Astrocyte (in vitro differentiated cells and primary cell): ENCODE measurements around the gene ETFA. TPM values are rescaled to one million over a fixed set of nuclear protein-coding genes. Genes with fewer than 3 reads are reported as not detected.

Experiments
- DNase-seq: peaks from one replicate; pipeline ENCODE4 v3.0.0-alpha.2; 2010; ENCODE audit warnings: low read depth
- FAIRE-seq: peaks from 2 replicates; lab custom pipeline; 2011; peaks lifted over from hg19 to GRCh38; lab: Jason Lieb, UNC
- H2AFZ ChIP-seq: 2 replicates; pipeline ENCODE4 v1.6.0; 2012; ENCODE audit warnings: low read depth, low read length, inconsistent platforms
- H3K27ac ChIP-seq: 2 replicates; pipeline ENCODE4 v1.5.1; 2011; ENCODE audit warnings: low read depth, low read length, inconsistent platforms
- H3K27me3 ChIP-seq: 2 replicates; pipeline ENCODE4 v1.6.0; 2011; ENCODE audit warnings: low read length, inconsistent platforms; ENCODE audit not compliant: insufficient read depth
- H3K36me3 ChIP-seq: 2 replicates; pipeline ENCODE4 v1.5.1; 2011; ENCODE audit warnings: low read length, inconsistent platforms; ENCODE audit not compliant: insufficient read depth
- H3K4me1 ChIP-seq: 2 replicates; pipeline ENCODE4 v1.5.1; 2011; ENCODE audit warnings: low read length, inconsistent platforms; ENCODE audit not compliant: insufficient read depth
- H3K4me2 ChIP-seq: 2 replicates; pipeline ENCODE4 v1.6.0; 2012; ENCODE audit warnings: low read length, inconsistent platforms
- H3K4me3 ChIP-seq: 2 replicates; pipeline ENCODE4 v1.5.1; 2011; ENCODE audit warnings: low read depth, mild to moderate bottlenecking, low read length, inconsistent platforms; ENCODE audit not compliant: insufficient read depth
- H3K79me2 ChIP-seq: 2 replicates; pipeline ENCODE4 v1.6.0; 2012; ENCODE audit warnings: mild to moderate bottlenecking, low read length, inconsistent platforms; ENCODE audit not compliant: insufficient read depth
- H3K9ac ChIP-seq: 2 replicates; pipeline ENCODE4 v1.6.0; 2012; ENCODE audit warnings: mild to moderate bottlenecking, low read length, inconsistent platforms
- H3K9me3 ChIP-seq: 2 replicates; pipeline ENCODE4 v1.5.1; 2012; ENCODE audit warnings: low read depth, mild to moderate bottlenecking, low read length, inconsistent platforms; ENCODE audit not compliant: insufficient read depth
- H4K20me1 ChIP-seq: 2 replicates; pipeline ENCODE4 v1.6.0; 2012; ENCODE audit warnings: low read length, inconsistent platforms; ENCODE audit not compliant: insufficient read depth
- H3K27ac Mint-ChIP-seq: one replicate; pipeline ENCODE4 v1.8.0; 2021; ENCODE audit warnings: mild to moderate bottlenecking, mixed read lengths; ENCODE audit not compliant: unreplicated experiment
- H3K27me3 Mint-ChIP-seq: one replicate; pipeline ENCODE4 v1.8.0; 2021; ENCODE audit warnings: low read depth, mixed read lengths; ENCODE audit not compliant: unreplicated experiment
- H3K36me3 Mint-ChIP-seq: one replicate; pipeline ENCODE4 v1.8.0; 2021; ENCODE audit warnings: low read depth, mixed read lengths; ENCODE audit not compliant: unreplicated experiment
- H3K4me1 Mint-ChIP-seq: one replicate; pipeline ENCODE4 v1.8.0; 2021; ENCODE audit warnings: low read depth, mixed read lengths; ENCODE audit not compliant: unreplicated experiment
- H3K4me3 Mint-ChIP-seq: one replicate; pipeline ENCODE4 v1.8.0; 2021; ENCODE audit warnings: mild to moderate bottlenecking, moderate library complexity, mixed read lengths; ENCODE audit not compliant: unreplicated experiment
- H3K9me3 Mint-ChIP-seq: one replicate; pipeline ENCODE4 v1.8.0; 2021; ENCODE audit warnings: mild to moderate bottlenecking, mixed read lengths; ENCODE audit not compliant: unreplicated experiment
- EZH2 ChIP-seq: IDR thresholded peaks from 2 replicates; pipeline ENCODE4 v1.6.1; 2012; ENCODE audit warnings: mild to moderate bottlenecking, low read length, inconsistent platforms; ENCODE audit not compliant: insufficient read depth
- total RNA-seq: library from RNA; stranded (reverse); gene quantifications from 2 replicates; pipeline ENCODE4 v1.2.1, GENCODE V29; 2021
- TF ChIP-seq, protein P1 (sequence below): IDR thresholded peaks from 2 replicates; pipeline ENCODE4 v1.5.1; 2011; ENCODE audit warnings: low read depth, mild to moderate bottlenecking, inconsistent platforms, low read length, moderate library complexity; ENCODE audit not compliant: insufficient read depth

The ETFA gene
- total RNA-seq, 1 donor from 2014 or later: 126 TPM

DNA sequence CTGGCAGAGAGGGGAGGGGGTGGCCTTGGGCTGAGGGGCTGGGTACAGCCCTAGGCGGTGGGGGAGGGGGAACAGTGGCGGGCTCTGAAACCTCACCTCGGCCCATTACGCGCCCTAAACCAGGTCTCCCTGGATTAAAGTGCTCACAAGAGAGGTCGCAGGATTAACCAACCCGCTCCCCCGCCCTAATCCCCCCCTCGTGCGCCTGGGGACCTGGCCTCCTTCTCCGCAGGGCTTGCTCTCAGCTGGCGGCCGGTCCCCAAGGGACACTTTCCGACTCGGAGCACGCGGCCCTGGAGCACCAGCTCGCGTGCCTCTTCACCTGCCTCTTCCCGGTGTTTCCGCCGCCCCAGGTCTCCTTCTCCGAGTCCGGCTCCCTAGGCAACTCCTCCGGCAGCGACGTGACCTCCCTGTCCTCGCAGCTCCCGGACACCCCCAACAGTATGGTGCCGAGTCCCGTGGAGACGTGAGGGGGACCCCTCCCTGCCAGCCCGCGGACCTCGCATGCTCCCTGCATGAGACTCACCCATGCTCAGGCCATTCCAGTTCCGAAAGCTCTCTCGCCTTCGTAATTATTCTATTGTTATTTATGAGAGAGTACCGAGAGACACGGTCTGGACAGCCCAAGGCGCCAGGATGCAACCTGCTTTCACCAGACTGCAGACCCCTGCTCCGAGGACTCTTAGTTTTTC is 30.2 kb upstream of the ETFA start:
- Histone ChIP-seq H3K4me3 (no peak overlapping the region), H3K79me2 (no peaks in the 10 kb centered on the region), H3K4me1 (peaks cover 16% of the 10 kb centered on the region), H3K4me2 (no peak overlapping the region), H3K27me3 (peaks cover 96% of the 10 kb centered on the region), H3K9me3 (peaks cover 6% of the 10 kb centered on the region), H3K27ac (no peak overlapping the region), H3K36me3 (no peaks in the 10 kb centered on the region), H2AFZ (no peak overlapping the region), H3K9ac (no peak overlapping the region), H4K20me1 (peaks cover 43% of the 10 kb centered on the region)
- TF ChIP-seq, protein P1, sequence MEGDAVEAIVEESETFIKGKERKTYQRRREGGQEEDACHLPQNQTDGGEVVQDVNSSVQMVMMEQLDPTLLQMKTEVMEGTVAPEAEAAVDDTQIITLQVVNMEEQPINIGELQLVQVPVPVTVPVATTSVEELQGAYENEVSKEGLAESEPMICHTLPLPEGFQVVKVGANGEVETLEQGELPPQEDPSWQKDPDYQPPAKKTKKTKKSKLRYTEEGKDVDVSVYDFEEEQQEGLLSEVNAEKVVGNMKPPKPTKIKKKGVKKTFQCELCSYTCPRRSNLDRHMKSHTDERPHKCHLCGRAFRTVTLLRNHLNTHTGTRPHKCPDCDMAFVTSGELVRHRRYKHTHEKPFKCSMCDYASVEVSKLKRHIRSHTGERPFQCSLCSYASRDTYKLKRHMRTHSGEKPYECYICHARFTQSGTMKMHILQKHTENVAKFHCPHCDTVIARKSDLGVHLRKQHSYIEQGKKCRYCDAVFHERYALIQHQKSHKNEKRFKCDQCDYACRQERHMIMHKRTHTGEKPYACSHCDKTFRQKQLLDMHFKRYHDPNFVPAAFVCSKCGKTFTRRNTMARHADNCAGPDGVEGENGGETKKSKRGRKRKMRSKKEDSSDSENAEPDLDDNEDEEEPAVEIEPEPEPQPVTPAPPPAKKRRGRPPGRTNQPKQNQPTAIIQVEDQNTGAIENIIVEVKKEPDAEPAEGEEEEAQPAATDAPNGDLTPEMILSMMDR: no peak
- TF ChIP-seq EZH2: peak; percentile 83
- Mint-ChIP-seq H3K4me3 (no peak overlapping the region), H3K27ac (no peak overlapping the region), H3K4me1 (peaks cover 13% of the 10 kb centered on the region), H3K9me3 (peaks cover 26% of the 10 kb centered on the region), H3K27me3 (peaks cover 74% of the 10 kb centered on the region), H3K36me3 (peaks cover 6% of the 10 kb centered on the region)
- DNase-seq (no peak), FAIRE-seq (no peak)

DNA sequence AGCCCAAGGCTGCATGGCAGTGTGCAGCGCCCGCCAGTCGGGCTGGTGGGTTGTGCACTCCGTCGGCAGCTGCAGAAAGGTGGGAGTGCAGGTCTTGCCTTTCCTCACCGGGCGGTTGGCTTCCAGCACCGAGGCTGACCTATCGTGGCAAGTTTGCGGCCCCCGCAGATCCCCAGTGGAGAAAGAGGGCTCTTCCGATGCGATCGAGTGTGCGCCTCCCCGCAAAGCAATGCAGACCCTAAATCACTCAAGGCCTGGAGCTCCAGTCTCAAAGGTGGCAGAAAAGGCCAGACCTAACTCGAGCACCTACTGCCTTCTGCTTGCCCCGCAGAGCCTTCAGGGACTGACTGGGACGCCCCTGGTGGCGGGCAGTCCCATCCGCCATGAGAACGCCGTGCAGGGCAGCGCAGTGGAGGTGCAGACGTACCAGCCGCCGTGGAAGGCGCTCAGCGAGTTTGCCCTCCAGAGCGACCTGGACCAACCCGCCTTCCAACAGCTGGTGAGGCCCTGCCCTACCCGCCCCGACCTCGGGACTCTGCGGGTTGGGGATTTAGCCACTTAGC is 29.6 kb upstream of the ETFA start:
- peaks cover 12% of the 10 kb centered on the region for H3K4me1 ChIP-seq
- Mint-ChIP-seq H3K4me1 (peaks cover 13% of the 10 kb centered on the region), H3K36me3 (peaks cover 6% of the 10 kb centered on the region), H3K4me3 (peak overlapping the region; percentile 62), H3K27ac (peak overlapping the region; percentile 66), H3K9me3 (peaks cover 26% of the 10 kb centered on the region), H3K27me3 (peaks cover 74% of the 10 kb centered on the region)
- H3K4me3 ChIP-seq: no peak overlapping the region
- no peak for DNase-seq
- H3K9me3 ChIP-seq: peaks cover 6% of the 10 kb centered on the region
- peaks cover 96% of the 10 kb centered on the region for H3K27me3 ChIP-seq
- H4K20me1 ChIP-seq: peaks cover 43% of the 10 kb centered on the region
- H2AFZ ChIP-seq: no peak overlapping the region
- TF ChIP-seq, protein P1: no peak
- peak; percentile 96 for TF ChIP-seq EZH2
- H3K36me3 ChIP-seq: no peaks in the 10 kb centered on the region
- no peak overlapping the region for H3K27ac ChIP-seq
- H3K4me2 ChIP-seq: peak overlapping the region; percentile 67
- FAIRE-seq: no peak
- H3K9ac ChIP-seq: no peak overlapping the region
- H3K79me2 ChIP-seq: no peaks in the 10 kb centered on the region

GRCh38 chr15:76340198-76340802 is 29.0 kb upstream of the ETFA start:
- DNase-seq (no peak), FAIRE-seq (no peak)
- Histone ChIP-seq H2AFZ (peak overlapping the region; percentile 35), H3K36me3 (no peaks in the 10 kb centered on the region), H3K27me3 (peaks cover 96% of the 10 kb centered on the region), H3K27ac (no peak overlapping the region), H3K4me3 (no peak overlapping the region), H3K9me3 (peaks cover 6% of the 10 kb centered on the region), H3K79me2 (no peaks in the 10 kb centered on the region), H4K20me1 (peaks cover 41% of the 10 kb centered on the region), H3K4me1 (peaks cover 12% of the 10 kb centered on the region), H3K9ac (no peak overlapping the region), H3K4me2 (peak overlapping the region; percentile 67)
- H3K27me3 Mint-ChIP-seq: peaks cover 73% of the 10 kb centered on the region
- H3K27ac Mint-ChIP-seq: no peak overlapping the region
- H3K36me3 Mint-ChIP-seq: peaks cover 8% of the 10 kb centered on the region
- peaks cover 26% of the 10 kb centered on the region for H3K9me3 Mint-ChIP-seq
- peaks cover 10% of the 10 kb centered on the region for H3K4me1 Mint-ChIP-seq
- no peak overlapping the region for H3K4me3 Mint-ChIP-seq
- TF ChIP-seq, protein P1: no peak
- TF ChIP-seq EZH2: no peak
